HEK293 (cell line): ENCODE data around the gene BMP4.

Experiments
- CTCF ChIA-PET: fragments of 350-600 bp; formaldehyde crosslinking; extraction: SDS; loops from one replicate; lab custom pipeline; 2021; ENCODE audit warnings: antibody characterized with exemption; lab: Yijun Ruan, JAX
- POLR2A ChIA-PET: fragments of 300-600 bp; formaldehyde crosslinking; extraction: SDS; loops from one replicate; lab custom pipeline; 2020; ENCODE audit warnings: antibody characterized with exemption, inconsistent platforms; lab: Yijun Ruan, JAX
- H3K27ac ChIP-seq: fragments of 200-500 bp; sonication (Bioruptor generic); 2 replicates; pipeline ENCODE4 v1.5.1; 2014; ENCODE audit warnings: low read depth, low read length, control low read depth, inconsistent platforms; ENCODE audit errors: extremely low read depth
- H3K36me3 ChIP-seq, 2 experiments: fragments of 200-500 bp in 1 of 2; sonication (Bioruptor generic) in 1 of 2; 1 replicate in 1 of 2; 2 replicates in 1 of 2; pipeline ENCODE4 v1.5.1; 2014 to 2017; ENCODE audit warnings: inconsistent platforms in 2 of 2, low read length in 2 of 2; ENCODE audit not compliant: control insufficient read depth in 2 of 2, insufficient read depth in 1 of 2
- H3K4me1 ChIP-seq: fragments of 200-500 bp; sonication (Bioruptor generic); 2 replicates; pipeline ENCODE4 v1.5.1; 2014; ENCODE audit warnings: mild to moderate bottlenecking, low read length, inconsistent platforms; ENCODE audit not compliant: control insufficient read depth, insufficient read depth
- H3K4me3 ChIP-seq: 2 replicates; pipeline ENCODE4 v1.5.1; 2011; ENCODE audit warnings: low read depth, mild to moderate bottlenecking, control low read depth, low read length, moderate library complexity
- H3K9me3 ChIP-seq: fragments of 200-500 bp; sonication (Bioruptor generic); 2 replicates; pipeline ENCODE4 v1.5.1; 2014; ENCODE audit warnings: low read depth, low read length, inconsistent platforms; ENCODE audit not compliant: control insufficient read depth, insufficient read depth
- GLI4 ChIP-seq: fragments of 450-650 bp; formaldehyde crosslinking; IDR thresholded peaks from 2 replicates; pipeline ENCODE4 v1.5.1; 2016; ENCODE audit warnings: missing biosample characterization, missing genetic modification characterization
- SALL2 ChIP-seq: fragments of 450-650 bp; formaldehyde crosslinking; IDR thresholded peaks from 2 replicates; pipeline ENCODE4 v1.5.0; 2017; ENCODE audit warnings: missing biosample characterization, mild to moderate bottlenecking, missing genetic modification characterization, borderline replicate concordance
- SCRT1 ChIP-seq: fragments of 450-650 bp; formaldehyde crosslinking; IDR thresholded peaks from 2 replicates; pipeline ENCODE4 v1.5.1; 2016; ENCODE audit warnings: missing biosample characterization, missing genetic modification characterization, borderline replicate concordance
- SCRT2 ChIP-seq: fragments of 450-650 bp; formaldehyde crosslinking; IDR thresholded peaks from 2 replicates; pipeline ENCODE4 v1.5.1; 2016; ENCODE audit warnings: missing biosample characterization, missing genetic modification characterization
- ZBTB8A ChIP-seq: fragments of 450-650 bp; formaldehyde crosslinking; IDR thresholded peaks from 2 replicates; pipeline ENCODE4 v1.5.1; 2016; ENCODE audit warnings: missing biosample characterization, missing genetic modification characterization
- ZNF138 ChIP-seq: fragments of 450-650 bp; formaldehyde crosslinking; IDR thresholded peaks from 2 replicates; pipeline ENCODE4 v1.5.1; 2016; ENCODE audit warnings: missing biosample characterization, missing genetic modification characterization, borderline replicate concordance
- ZNF155 ChIP-seq: fragments of 450-650 bp; formaldehyde crosslinking; IDR thresholded peaks from 2 replicates; pipeline ENCODE4 v1.5.1; 2016; ENCODE audit warnings: missing biosample characterization, missing genetic modification characterization
- ZNF202 ChIP-seq: fragments of 450-650 bp; formaldehyde crosslinking; IDR thresholded peaks from 2 replicates; pipeline ENCODE4 v1.5.1; 2016; ENCODE audit warnings: missing biosample characterization, missing genetic modification characterization, borderline replicate concordance
- ZNF214 ChIP-seq: fragments of 450-650 bp; formaldehyde crosslinking; IDR thresholded peaks from 2 replicates; pipeline ENCODE4 v1.5.1; 2017; ENCODE audit warnings: missing biosample characterization, mild to moderate bottlenecking, missing genetic modification characterization, borderline replicate concordance
- ZNF514 ChIP-seq: fragments of 450-650 bp; formaldehyde crosslinking; IDR thresholded peaks from 2 replicates; pipeline ENCODE4 v1.5.1; 2016; ENCODE audit warnings: missing biosample characterization, missing genetic modification characterization
- ZNF521 ChIP-seq: fragments of 450-650 bp; formaldehyde crosslinking; IDR thresholded peaks from 2 replicates; pipeline ENCODE4 v1.5.1; 2017; ENCODE audit warnings: missing biosample characterization, mild to moderate bottlenecking, missing genetic modification characterization
- ZNF548 ChIP-seq: fragments of 450-650 bp; formaldehyde crosslinking; IDR thresholded peaks from 2 replicates; pipeline ENCODE4 v1.5.1; 2016; ENCODE audit warnings: missing biosample characterization, missing genetic modification characterization
- ZNF580 ChIP-seq: fragments of 450-650 bp; formaldehyde crosslinking; IDR thresholded peaks from 2 replicates; pipeline ENCODE4 v1.5.1; 2016; ENCODE audit warnings: missing biosample characterization, missing genetic modification characterization
- ZNF677 ChIP-seq: fragments of 450-650 bp; IDR thresholded peaks from 2 replicates; pipeline ENCODE4 v1.5.0; 2018; ENCODE audit warnings: missing biosample characterization, mild to moderate bottlenecking, missing genetic modification characterization, moderate library complexity
- ZNF701 ChIP-seq: fragments of 450-650 bp; formaldehyde crosslinking; IDR thresholded peaks from 2 replicates; pipeline ENCODE4 v1.5.1; 2016; ENCODE audit warnings: missing biosample characterization, missing genetic modification characterization
- ZNF76 ChIP-seq: fragments of 450-650 bp; formaldehyde crosslinking; IDR thresholded peaks from 2 replicates; pipeline ENCODE4; 2016; ENCODE audit warnings: low read depth, missing biosample characterization, missing genetic modification characterization, borderline replicate concordance
- ZNF843 ChIP-seq: fragments of 450-650 bp; formaldehyde crosslinking; IDR thresholded peaks from 2 replicates; pipeline ENCODE4 v1.5.1; 2016; ENCODE audit warnings: missing biosample characterization, missing genetic modification characterization
- ZSCAN5A ChIP-seq: fragments of 450-650 bp; formaldehyde crosslinking; IDR thresholded peaks from 2 replicates; pipeline ENCODE4 v1.5.1; 2016; ENCODE audit warnings: missing biosample characterization, missing genetic modification characterization
- TF ChIP-seq, protein P1 (sequence below): fragments of 450-650 bp; formaldehyde crosslinking; IDR thresholded peaks from 2 replicates; pipeline ENCODE4 v1.5.1; 2017; ENCODE audit warnings: missing biosample characterization, missing genetic modification characterization
- TF ChIP-seq, protein P2 (sequence below): fragments of 450-650 bp; formaldehyde crosslinking; IDR thresholded peaks from 2 replicates; pipeline ENCODE4 v1.5.1; 2017; ENCODE audit warnings: missing biosample characterization, missing genetic modification characterization

The BMP4 gene

DNA sequence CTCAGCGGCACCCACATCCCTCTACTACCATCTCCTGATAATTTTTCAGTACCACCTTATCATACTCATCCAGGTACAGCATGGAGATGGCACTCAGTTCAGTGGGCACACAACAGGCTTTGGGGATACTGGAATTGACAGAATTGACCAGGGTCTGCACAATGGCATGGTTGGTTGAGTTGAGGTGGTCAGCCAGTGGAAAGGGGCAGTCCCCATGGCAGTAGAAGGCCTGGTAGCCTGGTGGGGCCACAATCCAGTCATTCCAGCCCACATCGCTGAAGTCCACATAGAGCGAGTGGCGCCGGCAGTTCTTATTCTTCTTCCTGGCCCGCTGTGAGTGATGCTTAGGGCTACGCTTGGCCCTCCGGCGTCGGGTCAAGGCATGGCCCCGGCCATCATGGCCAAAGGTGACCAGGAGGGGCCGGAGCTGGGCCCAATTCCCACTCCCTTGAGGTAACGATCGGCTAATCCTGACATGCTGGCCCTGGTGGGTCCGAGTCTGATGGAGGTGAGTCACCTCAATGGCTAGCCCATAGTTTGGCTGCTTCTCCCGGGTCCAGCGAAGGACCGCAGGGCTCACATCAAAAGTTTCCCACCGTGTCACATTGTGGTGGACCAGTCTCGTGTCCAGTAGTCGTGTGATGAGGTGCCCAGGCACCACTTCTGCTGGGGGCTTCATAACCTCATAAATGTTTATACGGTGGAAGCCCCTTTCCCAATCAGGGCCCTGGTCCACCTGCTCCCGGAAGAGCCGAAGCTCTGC lies 6.4 kb downstream of the BMP4 start:
- TF ChIP-seq ZBTB8A (tag by site-specific recombination) (no peak), ZNF580 (tag by site-specific recombination) (no peak), SCRT1 (tag by site-specific recombination) (no peak), ZNF677 (tag by site-specific recombination) (no peak), ZNF214 (tag by site-specific recombination) (no peak), ZNF548 (tag by site-specific recombination) (no peak), ZNF514 (no peak), ZSCAN5A (tag by site-specific recombination) (no peak), ZNF701 (tag by site-specific recombination) (no peak), ZNF155 (tag by site-specific recombination) (no peak), ZNF138 (tag by site-specific recombination) (no peak), ZNF521 (tag by site-specific recombination) (no peak), ZNF202 (no peak), GLI4 (tag by site-specific recombination) (no peak), SALL2 (tag by site-specific recombination) (no peak)
- TF ChIP-seq, protein P1, sequence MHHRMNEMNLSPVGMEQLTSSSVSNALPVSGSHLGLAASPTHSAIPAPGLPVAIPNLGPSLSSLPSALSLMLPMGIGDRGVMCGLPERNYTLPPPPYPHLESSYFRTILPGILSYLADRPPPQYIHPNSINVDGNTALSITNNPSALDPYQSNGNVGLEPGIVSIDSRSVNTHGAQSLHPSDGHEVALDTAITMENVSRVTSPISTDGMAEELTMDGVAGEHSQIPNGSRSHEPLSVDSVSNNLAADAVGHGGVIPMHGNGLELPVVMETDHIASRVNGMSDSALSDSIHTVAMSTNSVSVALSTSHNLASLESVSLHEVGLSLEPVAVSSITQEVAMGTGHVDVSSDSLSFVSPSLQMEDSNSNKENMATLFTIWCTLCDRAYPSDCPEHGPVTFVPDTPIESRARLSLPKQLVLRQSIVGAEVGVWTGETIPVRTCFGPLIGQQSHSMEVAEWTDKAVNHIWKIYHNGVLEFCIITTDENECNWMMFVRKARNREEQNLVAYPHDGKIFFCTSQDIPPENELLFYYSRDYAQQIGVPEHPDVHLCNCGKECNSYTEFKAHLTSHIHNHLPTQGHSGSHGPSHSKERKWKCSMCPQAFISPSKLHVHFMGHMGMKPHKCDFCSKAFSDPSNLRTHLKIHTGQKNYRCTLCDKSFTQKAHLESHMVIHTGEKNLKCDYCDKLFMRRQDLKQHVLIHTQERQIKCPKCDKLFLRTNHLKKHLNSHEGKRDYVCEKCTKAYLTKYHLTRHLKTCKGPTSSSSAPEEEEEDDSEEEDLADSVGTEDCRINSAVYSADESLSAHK (tag by site-specific recombination), result no peak
- TF ChIP-seq, protein P2, sequence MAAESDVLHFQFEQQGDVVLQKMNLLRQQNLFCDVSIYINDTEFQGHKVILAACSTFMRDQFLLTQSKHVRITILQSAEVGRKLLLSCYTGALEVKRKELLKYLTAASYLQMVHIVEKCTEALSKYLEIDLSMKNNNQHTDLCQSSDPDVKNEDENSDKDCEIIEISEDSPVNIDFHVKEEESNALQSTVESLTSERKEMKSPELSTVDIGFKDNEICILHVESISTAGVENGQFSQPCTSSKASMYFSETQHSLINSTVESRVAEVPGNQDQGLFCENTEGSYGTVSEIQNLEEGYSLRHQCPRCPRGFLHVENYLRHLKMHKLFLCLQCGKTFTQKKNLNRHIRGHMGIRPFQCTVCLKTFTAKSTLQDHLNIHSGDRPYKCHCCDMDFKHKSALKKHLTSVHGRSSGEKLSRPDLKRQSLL, result no peak
- ChIA-PET POLR2A (no interaction called here), CTCF (no interaction called here)
- Histone ChIP-seq H3K9me3 (no peaks in the 10 kb centered on the region), H3K27ac (no peak overlapping the region), H3K4me1 (peaks cover 11% of the 10 kb centered on the region), H3K36me3 (peaks cover 0 to 20% of the 10 kb centered on the region in 2 experiments; a peak in 1 of 3 replicates), H3K4me3 (no peak overlapping the region)

GRCh38 chr14:53949201-53949600 lies 7.4 kb downstream of the BMP4 start:
- POLR2A ChIA-PET, result no interaction called here
- Histone ChIP-seq H3K4me3 (no peak overlapping the region), H3K9me3 (no peaks in the 10 kb centered on the region), H3K27ac (no peak overlapping the region), H3K4me1 (peaks cover 11% of the 10 kb centered on the region), H3K36me3 (peaks cover 0 to 20% of the 10 kb centered on the region in 2 experiments; a peak in 1 of 3 replicates)
- TF ChIP-seq ZNF843 (tag by site-specific recombination), result no peak
- peak; percentile 22; the same call in 1 of the 2 replicates for TF ChIP-seq SCRT2
- TF ChIP-seq ZNF76 (tag by site-specific recombination), result no peak
- CTCF ChIA-PET, result no interaction called here
